Measurements from ENCODE around the gene C1QTNF6.

Gene C1QTNF6

DNA sequence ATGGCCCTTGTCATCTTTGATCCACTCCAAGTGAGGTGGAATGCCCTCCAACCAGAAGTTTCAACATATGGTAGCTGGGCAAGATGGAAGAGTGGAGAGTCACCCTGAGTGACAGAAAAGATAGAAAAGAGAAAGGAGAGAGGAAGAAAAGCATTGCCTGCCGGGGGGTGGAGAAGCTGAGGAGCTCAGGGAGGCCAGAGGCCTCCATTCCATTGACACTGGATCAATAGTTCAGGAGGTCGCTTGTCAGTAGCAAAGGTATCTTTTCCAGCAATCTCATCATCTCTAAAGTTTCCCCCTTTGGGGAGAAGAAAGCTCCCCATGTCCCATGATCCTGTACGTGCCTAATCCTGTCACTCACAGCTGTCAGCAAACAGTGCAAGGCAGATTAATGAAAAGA lies 6.7 kb upstream of the C1QTNF6 start:
- H3K4me3 ChIP-seq (ENCODE audit: control insufficient read depth, low read depth, low read length): no peak overlapping the region
- DNase-seq (ENCODE audit: low read depth): no peak
- TF ChIP-seq, protein P1, sequence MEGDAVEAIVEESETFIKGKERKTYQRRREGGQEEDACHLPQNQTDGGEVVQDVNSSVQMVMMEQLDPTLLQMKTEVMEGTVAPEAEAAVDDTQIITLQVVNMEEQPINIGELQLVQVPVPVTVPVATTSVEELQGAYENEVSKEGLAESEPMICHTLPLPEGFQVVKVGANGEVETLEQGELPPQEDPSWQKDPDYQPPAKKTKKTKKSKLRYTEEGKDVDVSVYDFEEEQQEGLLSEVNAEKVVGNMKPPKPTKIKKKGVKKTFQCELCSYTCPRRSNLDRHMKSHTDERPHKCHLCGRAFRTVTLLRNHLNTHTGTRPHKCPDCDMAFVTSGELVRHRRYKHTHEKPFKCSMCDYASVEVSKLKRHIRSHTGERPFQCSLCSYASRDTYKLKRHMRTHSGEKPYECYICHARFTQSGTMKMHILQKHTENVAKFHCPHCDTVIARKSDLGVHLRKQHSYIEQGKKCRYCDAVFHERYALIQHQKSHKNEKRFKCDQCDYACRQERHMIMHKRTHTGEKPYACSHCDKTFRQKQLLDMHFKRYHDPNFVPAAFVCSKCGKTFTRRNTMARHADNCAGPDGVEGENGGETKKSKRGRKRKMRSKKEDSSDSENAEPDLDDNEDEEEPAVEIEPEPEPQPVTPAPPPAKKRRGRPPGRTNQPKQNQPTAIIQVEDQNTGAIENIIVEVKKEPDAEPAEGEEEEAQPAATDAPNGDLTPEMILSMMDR (conservative IDR thresholded peaks at IDR 0.05; ENCODE audit: control insufficient read depth, insufficient read depth, low read depth, low read length): no peak

DNA sequence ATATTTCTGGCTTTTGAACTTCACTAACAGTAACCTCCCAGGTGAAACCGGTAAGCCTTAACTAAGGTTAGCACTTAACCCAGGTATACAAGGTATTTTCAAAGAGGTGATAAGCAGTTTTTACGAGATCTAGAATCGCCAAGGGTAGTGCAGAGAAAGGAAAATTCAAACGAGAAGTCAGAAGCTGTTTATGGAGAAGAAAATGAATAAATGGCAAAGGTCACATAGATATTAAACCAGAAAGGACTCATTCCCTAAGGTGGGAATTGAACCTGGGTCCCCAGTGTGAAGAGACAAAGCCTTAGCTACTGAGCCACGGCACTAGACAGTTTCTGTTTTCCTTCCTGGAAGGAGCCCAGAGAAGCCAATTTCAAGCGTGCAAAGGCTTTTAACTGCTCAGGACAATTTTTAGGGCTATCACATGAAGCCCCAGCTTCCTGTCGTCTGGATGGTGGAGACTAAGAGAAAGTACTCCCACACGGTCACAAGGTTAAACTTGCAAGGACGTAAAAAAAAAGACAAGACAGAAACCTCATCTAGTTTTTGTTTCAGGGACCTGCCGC lies 5.7 kb upstream of the C1QTNF6 start:
- DNase-seq (ENCODE audit: low read depth): peak; percentile 77
- H3K4me3 ChIP-seq (ENCODE audit: control insufficient read depth, low read depth, low read length): no peak overlapping the region
- TF ChIP-seq, protein P1 (conservative IDR thresholded peaks at IDR 0.05; ENCODE audit: control insufficient read depth, insufficient read depth, low read depth, low read length): no peak

DNA sequence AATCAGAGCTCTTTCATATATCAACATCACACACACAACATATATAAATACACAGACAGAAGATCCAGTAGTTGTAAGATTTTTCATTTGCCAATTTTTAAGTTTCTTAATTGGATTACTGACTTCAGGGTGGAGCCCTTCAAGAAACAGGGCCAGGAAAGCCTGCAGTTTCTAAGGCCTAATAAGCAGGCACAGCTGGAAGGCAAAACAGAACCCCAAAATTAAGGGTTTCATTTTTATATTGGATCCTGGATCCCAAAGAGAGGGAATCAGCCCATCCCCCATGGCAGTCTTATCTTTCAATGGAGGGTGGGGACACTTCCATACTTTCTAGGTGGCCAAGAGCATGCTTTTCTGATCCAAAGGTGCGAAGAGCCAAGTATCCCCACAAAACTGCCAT lies 4.7 kb upstream of the C1QTNF6 start:
- DNase-seq (ENCODE audit: low read depth): no peak

DNA sequence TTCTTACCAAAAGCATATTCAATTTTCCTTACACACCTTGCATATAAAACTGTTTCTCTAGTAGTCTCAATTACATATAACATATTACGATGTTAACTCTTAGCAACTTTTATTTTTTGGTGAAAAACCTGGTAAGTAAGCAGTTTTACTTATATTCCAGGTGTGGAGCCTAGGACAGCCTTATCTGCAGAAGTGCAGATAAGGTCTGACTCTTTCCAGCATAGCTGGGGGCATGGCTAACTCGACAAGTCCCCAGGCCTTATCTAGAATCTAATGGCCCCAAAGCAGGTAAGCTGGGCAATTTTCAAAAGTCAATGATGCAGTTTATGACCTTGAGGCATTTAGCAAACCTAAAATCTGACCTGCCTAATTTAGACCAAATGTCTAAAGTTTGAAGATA lies 4.2 kb upstream of the C1QTNF6 start:
- no peak for DNase-seq (ENCODE audit: low read depth)
- H3K4me3 ChIP-seq (ENCODE audit: control insufficient read depth, low read depth, low read length): no peak overlapping the region
- TF ChIP-seq, protein P1 (conservative IDR thresholded peaks at IDR 0.05; ENCODE audit: control insufficient read depth, insufficient read depth, low read depth, low read length): no peak

More for the DNA sequence above, 4.7 kb upstream of the C1QTNF6 start:
- H3K4me3 ChIP-seq (ENCODE audit: control insufficient read depth, low read depth, low read length): no peak overlapping the region
- TF ChIP-seq, protein P1 (conservative IDR thresholded peaks at IDR 0.05; ENCODE audit: control insufficient read depth, insufficient read depth, low read depth, low read length): no peak

DNA sequence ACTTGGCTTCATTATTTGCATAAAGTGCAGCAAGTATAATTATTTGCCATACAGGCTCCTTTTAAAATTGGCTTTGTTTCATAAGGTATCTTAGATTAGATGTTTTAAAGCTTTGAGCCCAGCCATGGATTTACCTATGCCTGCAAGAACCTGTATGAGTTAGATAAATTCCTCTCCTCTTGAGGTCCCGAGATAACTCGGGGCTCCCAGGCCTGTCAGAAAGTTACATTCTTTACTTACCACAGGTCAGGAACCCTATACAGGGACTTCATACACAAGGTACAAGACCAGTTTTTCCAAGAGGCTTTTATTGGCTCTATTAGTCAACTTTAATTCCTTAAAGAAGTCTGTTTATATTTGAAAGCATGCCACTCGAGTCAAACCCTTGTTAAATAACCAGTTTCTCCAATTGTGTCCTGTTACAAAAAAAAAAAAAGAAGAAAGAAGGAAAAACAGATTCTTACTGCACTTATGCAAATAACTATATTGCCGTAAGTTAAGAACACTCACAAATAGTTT lies 2.3 kb upstream of the C1QTNF6 start:
- no peak overlapping the region for H3K4me3 ChIP-seq (ENCODE audit: control insufficient read depth, low read depth, low read length)
- no peak for DNase-seq (ENCODE audit: low read depth)
- TF ChIP-seq, protein P1 (conservative IDR thresholded peaks at IDR 0.05; ENCODE audit: control insufficient read depth, insufficient read depth, low read depth, low read length): no peak

DNA sequence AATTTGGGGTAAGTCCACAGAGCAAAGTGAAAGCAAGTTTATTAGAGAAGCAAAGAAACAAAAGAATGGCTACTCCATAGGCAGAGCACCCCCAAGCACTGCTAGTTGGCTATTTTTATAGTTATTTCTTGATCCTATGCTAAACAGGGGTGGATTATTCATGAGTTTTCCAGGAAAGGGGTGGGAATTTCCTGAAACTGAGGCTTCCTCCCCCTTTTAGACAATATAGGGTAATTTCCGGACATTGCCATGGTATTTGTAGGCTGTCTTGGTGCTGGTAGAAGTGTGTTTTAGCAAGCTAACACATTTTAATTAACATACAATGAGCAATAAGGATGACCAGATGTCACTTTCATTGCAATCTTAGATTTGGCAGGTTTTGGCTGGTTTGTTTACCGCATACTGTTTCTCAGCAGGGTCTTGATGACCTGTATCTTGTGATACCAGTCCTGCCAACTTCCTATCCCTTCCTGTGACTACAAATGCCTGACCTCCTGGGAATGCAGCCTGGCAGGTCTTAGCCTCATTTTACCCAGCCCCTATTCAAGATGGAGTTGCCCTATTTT lies 937 bp upstream of the C1QTNF6 start:
- TF ChIP-seq, protein P1 (conservative IDR thresholded peaks at IDR 0.05; ENCODE audit: control insufficient read depth, insufficient read depth, low read depth, low read length): no peak
- no peak overlapping the region for H3K4me3 ChIP-seq (ENCODE audit: control insufficient read depth, low read depth, low read length)
- DNase-seq (ENCODE audit: low read depth): peak; percentile 11
